GM12878 (cell line): ENCODE measurements around the gene ENPP4. TPM values are rescaled to one million over a fixed set of nuclear protein-coding genes. Genes with fewer than 3 reads are reported as not detected.

Experiments used
- BRCA1 ChIP-seq: IDR thresholded peaks from 2 replicates; pipeline ENCODE4 v1.6.1; 2011; ENCODE audit warnings: low read depth, low read length, improper control_type of control experiment
- DPF2 ChIP-seq: fragments of 450-650 bp; IDR thresholded peaks from 2 replicates; pipeline ENCODE4 v1.6.1; 2017; ENCODE audit warnings: mild to moderate bottlenecking
- KDM1A ChIP-seq: fragments of 200-600 bp; sonication (generic); IDR thresholded peaks from 2 replicates; pipeline ENCODE4 v1.6.1; 2016; ENCODE audit warnings: borderline replicate concordance
- MEF2B ChIP-seq: fragments of 450-650 bp; IDR thresholded peaks from 2 replicates; pipeline ENCODE4 v1.6.1; 2018; ENCODE audit warnings: mild to moderate bottlenecking, moderate library complexity; ENCODE audit not compliant: partially characterized antibody, poor library complexity, severe bottlenecking
- MTA2 ChIP-seq: fragments of 450-650 bp; IDR thresholded peaks from 2 replicates; pipeline ENCODE4 v1.6.1; 2016; ENCODE audit warnings: low read depth, mild to moderate bottlenecking, moderate library complexity
- MXI1 ChIP-seq: fragments of 150-350 bp; IDR thresholded peaks from 2 replicates; pipeline ENCODE4 v1.6.1; 2011; ENCODE audit warnings: low read depth, mild to moderate bottlenecking, inconsistent platforms, low read length, improper control_type of control experiment
- NFYB ChIP-seq: IDR thresholded peaks from 2 replicates; pipeline ENCODE4 v1.6.1; 2011; ENCODE audit warnings: low read depth, mild to moderate bottlenecking, low read length, improper control_type of control experiment, moderate library complexity; ENCODE audit not compliant: insufficient read depth
- RFX5 ChIP-seq: IDR thresholded peaks from 2 replicates; pipeline ENCODE4 v1.6.1; 2011; ENCODE audit warnings: low read depth, low read length, improper control_type of control experiment
- SIN3A ChIP-seq: IDR thresholded peaks from 2 replicates; pipeline ENCODE4 v1.6.1; 2012; ENCODE audit warnings: low read depth, low read length, improper control_type of control experiment
- ZNF217 ChIP-seq: fragments of 450-650 bp; IDR thresholded peaks from 2 replicates; pipeline ENCODE4 v1.6.1; 2017; ENCODE audit warnings: antibody characterized with exemption, mild to moderate bottlenecking
- ZNF274 ChIP-seq: IDR thresholded peaks from one replicate; pipeline ENCODE4 v1.8.0; 2011; ENCODE audit not compliant: insufficient read length, insufficient read depth
- ZNF622 ChIP-seq: fragments of 450-650 bp; IDR thresholded peaks from 2 replicates; pipeline ENCODE4 v1.6.1; 2017; ENCODE audit warnings: mild to moderate bottlenecking, inconsistent platforms
- polyA plus RNA-seq, 11 experiments: library from polyadenylated mRNA; depleted of rRNA in 4 of 11; unstranded in 6 of 11; stranded (reverse) in 5 of 11; fragments of >200 nt; fragmentation: Nextera tagmentation in 4 of 11; fragmentation: Illumina TruSeq in 1 of 11; extraction: Ambion mirVana in 4 of 11; extraction: Trizol in 1 of 11; gene quantifications; 1 replicate in 1 of 11; 2 replicates in 10 of 11; pipeline versions ENCODE4 v1.2.1 to v1.2.3, GENCODE V29; 2011 to 2016; ENCODE audit warnings: inconsistent platforms in 2 of 11, missing spikeins in 2 of 11, low read depth in 1 of 11
- total RNA-seq, 4 experiments: library from RNA; depleted of rRNA in 3 of 4; stranded (reverse); fragments of >200 nt in 3 of 4; fragmentation: Illumina TruSeq in 1 of 4; extraction: Trizol in 1 of 4; gene quantifications; 2 replicates each; pipeline versions ENCODE4 v1.2.1 to v1.2.3, GENCODE V29; 2013 to 2021
- TF ChIP-seq, protein P1 (sequence below): IDR thresholded peaks from 2 replicates; pipeline ENCODE4 v1.6.1; 2012; ENCODE audit warnings: low read depth, low read length, improper control_type of control experiment
- TF ChIP-seq, protein P2 (sequence below): IDR thresholded peaks from 2 replicates; pipeline ENCODE4 v1.6.1; 2012; ENCODE audit warnings: low read depth, low read length, improper control_type of control experiment
- TF ChIP-seq, protein P3 (sequence below): fragments of 450-650 bp; IDR thresholded peaks from 2 replicates; pipeline ENCODE4 v1.6.1; 2017; ENCODE audit warnings: mild to moderate bottlenecking, moderate library complexity
- TF ChIP-seq, protein P4 (sequence below): IDR thresholded peaks from 2 replicates; pipeline ENCODE4 v1.6.1; 2011; ENCODE audit warnings: borderline replicate concordance, low read depth, mild to moderate bottlenecking, moderate library complexity, mixed read lengths, low read length; ENCODE audit not compliant: insufficient read depth; ENCODE audit errors: extremely low read length
- TF ChIP-seq, protein P5 (sequence below): IDR thresholded peaks from 2 replicates; pipeline ENCODE4 v1.6.1; 2012; ENCODE audit warnings: low read depth, low read length, improper control_type of control experiment

Gene ENPP4
- total and polyA plus RNA-seq, 10 of the 15 experiments (the other 5 are each of a cell fraction or from before 2014, with no cell fraction given) = 3.3 to 9.7 (median 5.3) TPM

DNA sequence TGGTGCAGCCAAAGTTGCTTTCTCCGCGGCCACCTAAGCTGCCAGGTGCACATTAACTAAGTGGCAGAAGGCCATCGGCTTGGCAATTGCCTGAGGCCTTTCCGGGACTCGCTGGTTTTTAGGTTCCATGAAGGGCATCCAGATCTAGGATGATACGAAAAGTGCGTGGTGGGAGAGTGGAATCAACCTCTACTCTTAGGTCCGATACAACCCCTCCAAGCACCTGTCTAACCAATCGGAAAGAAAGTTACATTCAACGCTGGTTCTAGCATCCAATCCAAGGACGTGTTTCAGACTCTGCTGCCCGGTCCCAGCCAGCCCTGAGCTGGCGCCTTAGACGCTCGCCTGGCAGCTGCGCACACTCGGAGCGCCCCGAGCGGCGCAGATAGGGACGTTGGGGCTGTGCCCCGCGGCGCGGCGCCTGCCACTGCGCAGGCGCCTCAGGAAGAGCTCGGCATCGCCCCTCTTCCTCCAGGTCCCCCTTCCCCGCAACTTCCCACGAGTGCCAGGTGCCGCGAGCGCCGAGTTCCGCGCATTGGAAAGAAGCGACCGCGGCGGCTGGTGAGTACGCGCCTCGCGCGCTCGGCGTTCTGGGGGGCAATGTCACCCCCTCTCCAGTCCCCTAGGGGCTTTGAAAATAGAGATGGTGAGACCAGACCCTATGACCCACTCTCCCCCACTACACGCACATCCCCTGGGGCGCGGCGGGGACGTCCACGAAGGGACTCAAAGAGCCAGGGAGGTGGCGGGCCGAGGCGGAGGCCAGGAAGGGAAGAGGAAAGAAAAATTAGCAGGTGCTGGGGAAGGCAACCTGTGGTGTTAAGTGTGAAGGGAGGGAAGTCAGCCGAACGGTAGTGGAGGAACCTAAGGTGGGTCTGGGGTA lies at the start of gene ENPP4 (continued):
- no peak for TF ChIP-seq MTA2
- no peak for TF ChIP-seq ZNF217
- TF ChIP-seq, protein P1, sequence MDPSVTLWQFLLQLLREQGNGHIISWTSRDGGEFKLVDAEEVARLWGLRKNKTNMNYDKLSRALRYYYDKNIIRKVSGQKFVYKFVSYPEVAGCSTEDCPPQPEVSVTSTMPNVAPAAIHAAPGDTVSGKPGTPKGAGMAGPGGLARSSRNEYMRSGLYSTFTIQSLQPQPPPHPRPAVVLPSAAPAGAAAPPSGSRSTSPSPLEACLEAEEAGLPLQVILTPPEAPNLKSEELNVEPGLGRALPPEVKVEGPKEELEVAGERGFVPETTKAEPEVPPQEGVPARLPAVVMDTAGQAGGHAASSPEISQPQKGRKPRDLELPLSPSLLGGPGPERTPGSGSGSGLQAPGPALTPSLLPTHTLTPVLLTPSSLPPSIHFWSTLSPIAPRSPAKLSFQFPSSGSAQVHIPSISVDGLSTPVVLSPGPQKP = no peak
- TF ChIP-seq DPF2 = 0 out of 2 replicates have a peak, but pooled peaks have one; percentile 35
- no peak for TF ChIP-seq ZNF274
- TF ChIP-seq, protein P2, sequence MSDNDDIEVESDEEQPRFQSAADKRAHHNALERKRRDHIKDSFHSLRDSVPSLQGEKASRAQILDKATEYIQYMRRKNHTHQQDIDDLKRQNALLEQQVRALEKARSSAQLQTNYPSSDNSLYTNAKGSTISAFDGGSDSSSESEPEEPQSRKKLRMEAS = no peak
- no peak for TF ChIP-seq ZNF622
- TF ChIP-seq MEF2B = peak; percentile 82
- TF ChIP-seq NFYB = peak; percentile 90
- no peak for TF ChIP-seq SIN3A
- TF ChIP-seq, protein P3, sequence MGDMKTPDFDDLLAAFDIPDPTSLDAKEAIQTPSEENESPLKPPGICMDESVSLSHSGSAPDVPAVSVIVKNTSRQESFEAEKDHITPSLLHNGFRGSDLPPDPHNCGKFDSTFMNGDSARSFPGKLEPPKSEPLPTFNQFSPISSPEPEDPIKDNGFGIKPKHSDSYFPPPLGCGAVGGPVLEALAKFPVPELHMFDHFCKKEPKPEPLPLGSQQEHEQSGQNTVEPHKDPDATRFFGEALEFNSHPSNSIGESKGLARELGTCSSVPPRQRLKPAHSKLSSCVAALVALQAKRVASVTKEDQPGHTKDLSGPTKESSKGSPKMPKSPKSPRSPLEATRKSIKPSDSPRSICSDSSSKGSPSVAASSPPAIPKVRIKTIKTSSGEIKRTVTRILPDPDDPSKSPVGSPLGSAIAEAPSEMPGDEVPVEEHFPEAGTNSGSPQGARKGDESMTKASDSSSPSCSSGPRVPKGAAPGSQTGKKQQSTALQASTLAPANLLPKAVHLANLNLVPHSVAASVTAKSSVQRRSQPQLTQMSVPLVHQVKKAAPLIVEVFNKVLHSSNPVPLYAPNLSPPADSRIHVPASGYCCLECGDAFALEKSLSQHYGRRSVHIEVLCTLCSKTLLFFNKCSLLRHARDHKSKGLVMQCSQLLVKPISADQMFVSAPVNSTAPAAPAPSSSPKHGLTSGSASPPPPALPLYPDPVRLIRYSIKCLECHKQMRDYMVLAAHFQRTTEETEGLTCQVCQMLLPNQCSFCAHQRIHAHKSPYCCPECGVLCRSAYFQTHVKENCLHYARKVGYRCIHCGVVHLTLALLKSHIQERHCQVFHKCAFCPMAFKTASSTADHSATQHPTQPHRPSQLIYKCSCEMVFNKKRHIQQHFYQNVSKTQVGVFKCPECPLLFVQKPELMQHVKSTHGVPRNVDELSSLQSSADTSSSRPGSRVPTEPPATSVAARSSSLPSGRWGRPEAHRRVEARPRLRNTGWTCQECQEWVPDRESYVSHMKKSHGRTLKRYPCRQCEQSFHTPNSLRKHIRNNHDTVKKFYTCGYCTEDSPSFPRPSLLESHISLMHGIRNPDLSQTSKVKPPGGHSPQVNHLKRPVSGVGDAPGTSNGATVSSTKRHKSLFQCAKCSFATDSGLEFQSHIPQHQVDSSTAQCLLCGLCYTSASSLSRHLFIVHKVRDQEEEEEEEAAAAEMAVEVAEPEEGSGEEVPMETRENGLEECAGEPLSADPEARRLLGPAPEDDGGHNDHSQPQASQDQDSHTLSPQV = no peak
- TF ChIP-seq MXI1 = peak; percentile 54; the same call in 1 of the 2 replicates
- TF ChIP-seq, protein P4, sequence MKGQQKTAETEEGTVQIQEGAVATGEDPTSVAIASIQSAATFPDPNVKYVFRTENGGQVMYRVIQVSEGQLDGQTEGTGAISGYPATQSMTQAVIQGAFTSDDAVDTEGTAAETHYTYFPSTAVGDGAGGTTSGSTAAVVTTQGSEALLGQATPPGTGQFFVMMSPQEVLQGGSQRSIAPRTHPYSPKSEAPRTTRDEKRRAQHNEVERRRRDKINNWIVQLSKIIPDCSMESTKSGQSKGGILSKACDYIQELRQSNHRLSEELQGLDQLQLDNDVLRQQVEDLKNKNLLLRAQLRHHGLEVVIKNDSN = no peak
- 0 out of 2 replicates have a peak, but pooled peaks have one; percentile 36 for TF ChIP-seq RFX5
- no peak for TF ChIP-seq BRCA1
- TF ChIP-seq KDM1A = no peak
- TF ChIP-seq, protein P5, sequence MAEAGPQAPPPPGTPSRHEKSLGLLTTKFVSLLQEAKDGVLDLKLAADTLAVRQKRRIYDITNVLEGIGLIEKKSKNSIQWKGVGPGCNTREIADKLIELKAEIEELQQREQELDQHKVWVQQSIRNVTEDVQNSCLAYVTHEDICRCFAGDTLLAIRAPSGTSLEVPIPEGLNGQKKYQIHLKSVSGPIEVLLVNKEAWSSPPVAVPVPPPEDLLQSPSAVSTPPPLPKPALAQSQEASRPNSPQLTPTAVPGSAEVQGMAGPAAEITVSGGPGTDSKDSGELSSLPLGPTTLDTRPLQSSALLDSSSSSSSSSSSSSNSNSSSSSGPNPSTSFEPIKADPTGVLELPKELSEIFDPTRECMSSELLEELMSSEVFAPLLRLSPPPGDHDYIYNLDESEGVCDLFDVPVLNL = 0 out of 2 replicates have a peak, but pooled peaks have one; percentile 47
